GM18868 (cell line): ENCODE data around the gene MICU2.

Experiments used
- ATAC-seq: cut with Tn5 transposase; IDR thresholded peaks from one replicate; pipeline ENCODE4 v1.9.1; 2021; ENCODE audit warnings: mild to moderate bottlenecking, moderate library complexity; ENCODE audit not compliant: unreplicated experiment

The MICU2 gene

GRCh38 chr13:21548577-21548976 is 55.4 kb downstream of the MICU2 start:
- no peak for ATAC-seq

- no peak for ATAC-seq
Measured at GRCh38 chr13:21546372-21546771, 57.6 kb downstream of the MICU2 start.

GRCh38 chr13:21544515-21544914 is 59.5 kb downstream of the MICU2 start:
- no peak for ATAC-seq

- ATAC-seq = no peak
Measured at GRCh38 chr13:21542563-21542962, 61.4 kb downstream of the MICU2 start.

- no peak for ATAC-seq
Measured at GRCh38 chr13:21541980-21542379, 62.0 kb downstream of the MICU2 start.

- no peak for ATAC-seq
Measured at GRCh38 chr13:21541271-21541670, 62.7 kb downstream of the MICU2 start.

- ATAC-seq = no peak
Measured at GRCh38 chr13:21539687-21540086, 64.3 kb downstream of the MICU2 start.

- ATAC-seq = no peak
Measured at GRCh38 chr13:21538753-21539152, 65.2 kb downstream of the MICU2 start.

- no peak for ATAC-seq
Measured at GRCh38 chr13:21538280-21538679, 65.7 kb downstream of the MICU2 start.

- no peak for ATAC-seq
Measured at GRCh38 chr13:21537105-21537504, 66.9 kb downstream of the MICU2 start.

GRCh38 chr13:21534760-21535159 is 69.2 kb downstream of the MICU2 start:
- ATAC-seq = no peak

- ATAC-seq = no peak
Measured at GRCh38 chr13:21531455-21531854, 72.5 kb downstream of the MICU2 start.

- ATAC-seq = no peak
Measured at GRCh38 chr13:21530656-21531055, 73.3 kb downstream of the MICU2 start.

GRCh38 chr13:21529146-21529893 is 74.7 kb downstream of the MICU2 start:
- no peak for ATAC-seq

- ATAC-seq = no peak
Measured at GRCh38 chr13:21528616-21529015, 75.4 kb downstream of the MICU2 start.

GRCh38 chr13:21526707-21527540 is 77.0 kb downstream of the MICU2 start:
- no peak for ATAC-seq

- no peak for ATAC-seq
Measured at GRCh38 chr13:21522847-21523246, 81.1 kb downstream of the MICU2 start.

GRCh38 chr13:21522130-21522529 is 81.8 kb downstream of the MICU2 start:
- ATAC-seq = no peak

GRCh38 chr13:21518617-21519144 is 85.3 kb downstream of the MICU2 start:
- no peak for ATAC-seq

GRCh38 chr13:21517576-21517975 is 86.4 kb downstream of the MICU2 start:
- ATAC-seq = no peak

- no peak for ATAC-seq
Measured at GRCh38 chr13:21516805-21517204, 87.2 kb downstream of the MICU2 start.

GRCh38 chr13:21511849-21512248 is 92.1 kb downstream of the MICU2 start:
- no peak for ATAC-seq
